Astrocyte (in vitro differentiated cells and primary cell): Measurements from ENCODE around the gene CXorf49. TPM values are rescaled to one million over a fixed set of nuclear protein-coding genes. Genes with fewer than 3 reads are reported as not detected.
"Not testable (repeated sequence)": the region's sequence is repeated elsewhere in the genome, so short reads cannot be mapped to it uniquely, and the experiment has no call there.

ENCODE experiments used
- DNase-seq: peaks from one replicate; pipeline ENCODE4 v3.0.0-alpha.2; 2010; ENCODE audit warnings: low read depth
- FAIRE-seq: peaks from 2 replicates; lab custom pipeline; 2011; peaks lifted over from hg19 to GRCh38; lab: Jason Lieb, UNC
- H2AFZ ChIP-seq: 2 replicates; pipeline ENCODE4 v1.6.0; 2012; ENCODE audit warnings: low read depth, low read length, inconsistent platforms
- H3K27ac ChIP-seq: 2 replicates; pipeline ENCODE4 v1.5.1; 2011; ENCODE audit warnings: low read depth, low read length, inconsistent platforms
- H3K27me3 ChIP-seq: 2 replicates; pipeline ENCODE4 v1.6.0; 2011; ENCODE audit warnings: low read length, inconsistent platforms; ENCODE audit not compliant: insufficient read depth
- H3K36me3 ChIP-seq: 2 replicates; pipeline ENCODE4 v1.5.1; 2011; ENCODE audit warnings: low read length, inconsistent platforms; ENCODE audit not compliant: insufficient read depth
- H3K4me1 ChIP-seq: 2 replicates; pipeline ENCODE4 v1.5.1; 2011; ENCODE audit warnings: low read length, inconsistent platforms; ENCODE audit not compliant: insufficient read depth
- H3K4me2 ChIP-seq: 2 replicates; pipeline ENCODE4 v1.6.0; 2012; ENCODE audit warnings: low read length, inconsistent platforms
- H3K4me3 ChIP-seq: 2 replicates; pipeline ENCODE4 v1.5.1; 2011; ENCODE audit warnings: low read depth, mild to moderate bottlenecking, low read length, inconsistent platforms; ENCODE audit not compliant: insufficient read depth
- H3K79me2 ChIP-seq: 2 replicates; pipeline ENCODE4 v1.6.0; 2012; ENCODE audit warnings: mild to moderate bottlenecking, low read length, inconsistent platforms; ENCODE audit not compliant: insufficient read depth
- H3K9ac ChIP-seq: 2 replicates; pipeline ENCODE4 v1.6.0; 2012; ENCODE audit warnings: mild to moderate bottlenecking, low read length, inconsistent platforms
- H3K9me3 ChIP-seq: 2 replicates; pipeline ENCODE4 v1.5.1; 2012; ENCODE audit warnings: low read depth, mild to moderate bottlenecking, low read length, inconsistent platforms; ENCODE audit not compliant: insufficient read depth
- H4K20me1 ChIP-seq: 2 replicates; pipeline ENCODE4 v1.6.0; 2012; ENCODE audit warnings: low read length, inconsistent platforms; ENCODE audit not compliant: insufficient read depth
- H3K27ac Mint-ChIP-seq: one replicate; pipeline ENCODE4 v1.8.0; 2021; ENCODE audit warnings: mild to moderate bottlenecking, mixed read lengths; ENCODE audit not compliant: unreplicated experiment
- H3K27me3 Mint-ChIP-seq: one replicate; pipeline ENCODE4 v1.8.0; 2021; ENCODE audit warnings: low read depth, mixed read lengths; ENCODE audit not compliant: unreplicated experiment
- H3K36me3 Mint-ChIP-seq: one replicate; pipeline ENCODE4 v1.8.0; 2021; ENCODE audit warnings: low read depth, mixed read lengths; ENCODE audit not compliant: unreplicated experiment
- H3K4me1 Mint-ChIP-seq: one replicate; pipeline ENCODE4 v1.8.0; 2021; ENCODE audit warnings: low read depth, mixed read lengths; ENCODE audit not compliant: unreplicated experiment
- H3K4me3 Mint-ChIP-seq: one replicate; pipeline ENCODE4 v1.8.0; 2021; ENCODE audit warnings: mild to moderate bottlenecking, moderate library complexity, mixed read lengths; ENCODE audit not compliant: unreplicated experiment
- H3K9me3 Mint-ChIP-seq: one replicate; pipeline ENCODE4 v1.8.0; 2021; ENCODE audit warnings: mild to moderate bottlenecking, mixed read lengths; ENCODE audit not compliant: unreplicated experiment
- total RNA-seq: library from RNA; stranded (reverse); gene quantifications from 2 replicates; pipeline ENCODE4 v1.2.1, GENCODE V29; 2021

The CXorf49 gene
- total RNA-seq, 1 donor from 2014 or later, result not detected

DNA sequence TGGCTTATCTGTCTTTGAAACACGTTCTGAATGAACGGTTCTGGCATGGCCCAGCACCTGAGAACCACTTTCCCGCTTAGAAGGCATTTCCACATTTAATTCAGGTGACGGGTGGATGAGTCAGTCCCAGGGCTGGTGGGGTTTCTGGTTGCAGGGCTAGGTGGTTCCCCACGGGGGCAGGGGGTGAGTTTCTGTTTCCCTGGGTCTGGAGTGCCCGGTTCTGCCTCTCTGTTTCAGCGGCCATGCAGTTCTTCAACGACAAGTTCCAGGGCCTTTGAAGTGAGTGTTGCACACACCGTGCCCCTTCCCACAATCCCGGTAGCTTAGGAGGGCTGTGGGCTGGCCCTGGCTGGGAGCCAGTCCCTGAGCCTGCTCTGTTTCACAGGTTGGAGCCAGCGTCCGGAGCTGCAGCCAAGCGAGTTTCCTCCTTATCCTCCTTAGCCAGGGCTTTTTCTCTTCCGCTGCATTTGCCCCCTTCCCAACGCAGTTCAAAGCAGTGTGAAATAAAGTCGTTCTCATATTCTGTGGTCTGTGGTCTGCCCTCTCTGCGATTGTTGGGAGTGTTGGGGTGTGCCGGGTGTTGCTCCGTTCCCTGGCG, 2.3 kb upstream of the CXorf49 start:
- not testable (repeated sequence) for FAIRE-seq, H3K4me1 ChIP-seq, DNase-seq, H3K36me3 Mint-ChIP-seq, H3K27ac Mint-ChIP-seq, H3K4me1 Mint-ChIP-seq, H3K4me3 ChIP-seq, H3K27ac ChIP-seq, H3K36me3 ChIP-seq, H3K9me3 ChIP-seq, H3K4me3 Mint-ChIP-seq, H4K20me1 ChIP-seq, H3K27me3 ChIP-seq, H2AFZ ChIP-seq, H3K4me2 ChIP-seq, H3K9me3 Mint-ChIP-seq, H3K9ac ChIP-seq, H3K27me3 Mint-ChIP-seq, H3K79me2 ChIP-seq

DNA sequence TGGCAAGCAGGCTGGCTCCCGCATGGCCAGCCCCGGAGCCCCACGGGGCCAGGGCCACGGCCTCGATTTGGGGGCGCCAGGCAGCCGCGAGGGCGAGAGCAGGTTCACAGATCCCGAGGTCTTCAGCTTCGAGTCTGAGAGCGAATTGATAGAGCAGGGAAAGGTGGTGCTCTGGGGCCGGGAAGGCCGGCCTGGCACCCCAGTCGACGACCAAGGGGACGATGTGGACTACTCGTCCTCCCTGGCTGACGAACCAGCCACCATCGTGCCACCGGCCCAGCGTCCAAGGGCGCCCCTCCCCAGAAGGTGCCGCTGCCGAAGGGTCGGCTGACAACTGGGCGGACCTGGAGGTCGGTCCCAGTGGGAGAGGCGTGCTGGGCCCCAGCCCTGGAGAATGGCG, 1.1 kb upstream of the CXorf49 start:
- not testable (repeated sequence) for H3K27me3 ChIP-seq, H3K4me3 Mint-ChIP-seq, H3K36me3 Mint-ChIP-seq, H3K9me3 Mint-ChIP-seq, H3K79me2 ChIP-seq, H3K36me3 ChIP-seq, H3K9ac ChIP-seq, H3K27ac Mint-ChIP-seq, H4K20me1 ChIP-seq, H3K4me3 ChIP-seq, H3K4me2 ChIP-seq, DNase-seq, H3K27me3 Mint-ChIP-seq, H3K4me1 ChIP-seq, H3K4me1 Mint-ChIP-seq, FAIRE-seq, H3K9me3 ChIP-seq, H3K27ac ChIP-seq, H2AFZ ChIP-seq

- H3K4me2 ChIP-seq, H3K79me2 ChIP-seq, H3K4me3 ChIP-seq, H4K20me1 ChIP-seq, H3K9me3 ChIP-seq, H3K27ac Mint-ChIP-seq, H3K9ac ChIP-seq, FAIRE-seq, H3K4me3 Mint-ChIP-seq, H3K4me1 Mint-ChIP-seq, H3K4me1 ChIP-seq, H3K9me3 Mint-ChIP-seq, H3K27ac ChIP-seq, H3K27me3 ChIP-seq, H3K27me3 Mint-ChIP-seq, H2AFZ ChIP-seq, DNase-seq, H3K36me3 Mint-ChIP-seq, H3K36me3 ChIP-seq: not testable (repeated sequence)
These were observed 1.8 kb downstream of the CXorf49 start for GRCh38 chrX:71716323-71716722.

DNA sequence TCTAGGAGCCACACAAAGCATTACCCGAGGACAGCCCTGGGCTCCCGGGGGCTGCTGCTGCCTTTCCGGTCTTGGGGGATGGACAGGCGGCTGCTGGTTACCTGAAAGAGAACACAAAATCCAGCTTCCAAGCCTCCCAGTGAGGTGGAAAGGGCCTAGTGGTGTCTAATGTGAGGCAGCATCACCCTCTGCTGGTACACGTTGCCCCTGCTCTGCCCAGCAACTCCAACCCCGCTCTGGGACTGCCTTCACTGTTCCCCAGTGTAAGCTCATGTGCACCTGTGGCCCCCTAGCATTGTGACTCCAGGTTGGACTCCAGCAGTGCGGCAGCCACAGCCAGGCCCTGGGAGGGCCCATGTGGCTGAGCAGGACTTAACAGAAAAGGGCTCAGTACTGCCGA, 2.5 kb downstream of the CXorf49 start:
- not testable (repeated sequence) for H3K4me3 ChIP-seq, H3K79me2 ChIP-seq, H3K9me3 ChIP-seq, H3K27ac ChIP-seq, H3K9me3 Mint-ChIP-seq, H3K4me1 ChIP-seq, H3K36me3 Mint-ChIP-seq, H4K20me1 ChIP-seq, H2AFZ ChIP-seq, H3K4me1 Mint-ChIP-seq, H3K27me3 ChIP-seq, H3K4me2 ChIP-seq, H3K9ac ChIP-seq, H3K4me3 Mint-ChIP-seq, H3K27me3 Mint-ChIP-seq, H3K36me3 ChIP-seq, H3K27ac Mint-ChIP-seq, DNase-seq
- peak; percentile 69 for FAIRE-seq

DNA sequence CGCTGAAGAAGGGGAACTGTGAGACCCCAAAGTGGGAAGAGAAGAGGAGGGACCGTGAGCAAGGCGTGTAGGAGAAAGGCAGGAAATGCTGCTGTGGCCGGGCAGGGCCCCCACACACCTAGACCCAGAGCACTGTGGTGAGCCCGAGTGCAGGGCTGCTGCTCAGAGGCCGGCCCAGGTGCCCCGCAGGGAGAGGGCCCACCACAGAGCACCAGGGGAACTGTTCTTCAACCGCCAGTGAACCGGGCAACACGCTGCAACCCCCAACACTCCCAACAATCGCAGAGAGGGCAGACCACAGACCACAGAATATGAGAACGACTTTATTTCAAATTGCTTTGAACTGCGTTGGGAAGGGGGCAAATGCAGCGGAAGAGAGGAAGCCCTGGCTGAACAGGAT, 4.0 kb downstream of the CXorf49 start:
- not testable (repeated sequence) for H3K79me2 ChIP-seq, FAIRE-seq, H3K27me3 ChIP-seq

DNA sequence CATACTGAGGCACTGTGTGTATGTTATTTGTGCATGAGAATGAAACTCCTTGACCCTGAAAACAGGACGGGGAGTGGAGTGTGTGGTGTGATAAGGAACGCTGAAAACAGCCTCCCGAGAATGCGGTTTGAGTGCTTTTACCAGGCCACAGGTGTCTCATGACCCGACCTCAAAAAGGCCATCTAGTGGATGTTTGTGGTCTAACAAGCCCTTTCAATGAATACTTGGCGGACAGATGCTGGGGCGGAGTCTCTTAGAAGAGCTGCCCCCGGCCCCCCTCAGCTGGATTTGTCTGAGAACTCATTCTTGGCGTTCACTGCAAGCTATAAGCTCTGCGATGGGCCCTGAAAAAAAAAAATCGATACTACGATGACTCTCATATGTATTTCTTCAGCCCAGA, 15.2 kb downstream of the CXorf49 start:
- H3K36me3 ChIP-seq, DNase-seq, H3K4me3 Mint-ChIP-seq, H3K4me1 ChIP-seq, H3K27me3 Mint-ChIP-seq, H3K79me2 ChIP-seq, H3K9me3 Mint-ChIP-seq, H3K4me3 ChIP-seq, H3K36me3 Mint-ChIP-seq, H3K9ac ChIP-seq, H3K27ac ChIP-seq, H4K20me1 ChIP-seq, H2AFZ ChIP-seq, H3K4me2 ChIP-seq, H3K9me3 ChIP-seq, H3K27me3 ChIP-seq, FAIRE-seq, H3K4me1 Mint-ChIP-seq, H3K27ac Mint-ChIP-seq: not testable (repeated sequence)

More for the DNA sequence above, 4.0 kb downstream of the CXorf49 start:
- H3K9me3 Mint-ChIP-seq, H3K4me1 ChIP-seq, H3K27me3 Mint-ChIP-seq, H2AFZ ChIP-seq, H3K4me2 ChIP-seq, H3K36me3 ChIP-seq, H3K4me3 Mint-ChIP-seq, DNase-seq, H3K27ac Mint-ChIP-seq, H3K27ac ChIP-seq, H3K9ac ChIP-seq, H3K9me3 ChIP-seq, H3K36me3 Mint-ChIP-seq, H3K4me3 ChIP-seq, H3K4me1 Mint-ChIP-seq, H4K20me1 ChIP-seq: not testable (repeated sequence)
